AG10803 (cell line): ENCODE results near the gene AAR2.

Experiments
- DNase-seq: peaks from one replicate; pipeline ENCODE4 v3.0.0; 2010; ENCODE audit warnings: low read depth
- H3K4me3 ChIP-seq: 2 replicates; pipeline ENCODE4 v1.5.1; 2011; ENCODE audit warnings: mild to moderate bottlenecking, low read length, control low read depth
- CTCF ChIP-seq: conservative IDR thresholded peaks from 2 replicates; pipeline ENCODE4 v1.5.1; 2011; ENCODE audit warnings: mild to moderate bottlenecking, low read length, control low read depth, inconsistent platforms

Gene AAR2

GRCh38 chr20:36236786-36237121 lies 476 bp downstream of the AAR2 start:
- no peak for TF ChIP-seq CTCF

DNA sequence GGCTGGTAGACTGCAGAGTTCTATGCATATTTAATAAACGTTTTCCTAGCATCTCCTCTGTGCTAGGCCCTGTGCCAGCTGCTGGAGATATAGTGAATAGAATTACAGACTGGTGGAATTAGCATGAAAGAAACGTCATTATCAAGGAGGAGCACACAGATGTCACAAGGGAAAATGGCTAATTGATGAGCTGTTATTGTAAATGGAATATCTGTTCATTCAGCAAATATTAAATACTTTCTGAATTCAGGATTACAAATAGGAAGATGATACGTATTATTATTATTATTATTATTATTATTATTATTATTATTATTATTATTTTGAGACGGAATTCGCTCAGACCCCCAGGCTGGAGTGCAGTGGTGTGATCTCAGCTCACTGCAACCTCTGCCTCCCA lies 1.2 kb downstream of the AAR2 start:
- TF ChIP-seq CTCF: no peak
- DNase-seq: no peak
- peak overlapping the region; percentile 74 for H3K4me3 ChIP-seq

More at GRCh38 chr20:36236786-36237121, 476 bp downstream of the AAR2 start:
- H3K4me3 ChIP-seq: peak overlapping the region; percentile 74
- DNase-seq: no peak

GRCh38 chr20:36238153-36238552 lies 1.9 kb downstream of the AAR2 start:
- H3K4me3 ChIP-seq: no peak overlapping the region
- TF ChIP-seq CTCF: no peak
- DNase-seq: no peak

- TF ChIP-seq CTCF: no peak
- no peak for DNase-seq
- no peak overlapping the region for H3K4me3 ChIP-seq
Observed at GRCh38 chr20:36238760-36239159, 2.5 kb downstream of the AAR2 start.

DNA sequence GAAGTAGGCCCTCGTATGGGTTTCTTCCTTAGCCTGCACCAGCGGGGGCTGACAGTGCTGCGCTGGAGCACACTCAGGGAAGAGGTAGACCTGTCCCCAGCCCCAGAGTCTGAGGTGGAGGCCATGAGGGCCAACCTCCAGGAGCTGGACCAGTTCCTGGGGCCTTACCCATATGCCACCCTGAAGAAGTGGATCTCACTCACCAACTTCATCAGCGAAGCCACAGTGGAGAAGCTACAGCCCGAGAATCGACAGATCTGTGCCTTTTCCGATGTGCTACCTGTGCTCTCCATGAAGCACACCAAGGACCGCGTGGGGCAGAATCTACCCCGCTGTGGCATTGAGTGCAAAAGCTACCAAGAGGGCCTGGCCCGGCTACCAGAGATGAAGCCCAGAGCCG lies 3.8 kb downstream of the AAR2 start:
- DNase-seq: no peak
- no peak overlapping the region for H3K4me3 ChIP-seq
- no peak for TF ChIP-seq CTCF

GRCh38 chr20:36241678-36242077 lies 5.4 kb downstream of the AAR2 start:
- TF ChIP-seq CTCF: no peak
- no peak for DNase-seq
- H3K4me3 ChIP-seq: no peak overlapping the region

DNA sequence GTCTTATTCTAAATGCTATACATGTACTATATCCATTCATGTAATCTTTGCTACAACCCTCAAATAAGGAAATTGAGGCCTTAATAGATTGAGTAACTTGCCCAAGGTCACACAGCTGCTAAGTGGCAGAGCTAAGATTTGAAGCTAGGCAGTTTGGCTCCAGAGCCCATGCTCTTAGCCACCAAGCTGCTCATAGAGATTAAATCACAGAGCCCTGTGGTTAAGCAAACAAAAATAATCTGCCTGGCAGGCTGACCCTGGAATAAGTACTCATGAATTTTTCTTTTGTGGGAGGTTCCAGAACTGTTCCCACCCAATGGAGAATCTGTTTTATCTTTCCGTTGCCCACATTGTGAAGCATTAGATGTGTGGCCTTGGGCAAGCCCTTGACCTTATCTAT lies 7.4 kb downstream of the AAR2 start:
- no peak for DNase-seq
- no peak overlapping the region for H3K4me3 ChIP-seq
- no peak for TF ChIP-seq CTCF
